Liver (tissue), 3 donors: ENCODE measurements around the gene KCNC4.

Source experiments
- TAF1 ChIP-seq: conservative IDR thresholded peaks from 2 replicates; pipeline ENCODE4 v1.6.1; 2016; ENCODE audit warnings: antibody characterized with exemption, mild to moderate bottlenecking
- TF ChIP-seq, protein P1 (sequence below): fragments of 150-350 bp; IDR thresholded peaks from 2 replicates; pipeline ENCODE4 v1.5.1; 2017; ENCODE audit warnings: improper control_type of control experiment, low read depth, low read length; ENCODE audit not compliant: missing input control
- donor health status: healthy.
- donor health status: healthy.

DNA sequence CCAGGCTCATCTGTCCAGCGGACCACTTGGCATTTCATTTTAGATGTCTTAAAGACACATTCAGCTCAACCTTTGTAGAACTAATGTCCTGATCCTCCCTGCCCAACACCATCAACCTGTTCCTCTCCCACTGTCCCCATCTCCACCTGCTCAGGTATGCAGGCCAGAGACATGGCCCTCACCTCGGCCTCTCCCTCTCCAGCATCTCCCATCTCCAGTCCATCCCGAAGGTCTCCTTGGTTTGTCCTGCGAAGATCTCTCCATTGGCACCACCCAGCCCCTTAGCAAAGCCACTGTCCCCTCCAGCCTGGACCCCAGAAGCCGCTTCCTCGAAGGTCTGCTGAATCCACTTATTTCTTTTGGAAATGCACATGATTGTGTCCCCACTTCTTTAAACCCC, 20.9 kb upstream of the KCNC4 start:
- TF ChIP-seq, protein P1, sequence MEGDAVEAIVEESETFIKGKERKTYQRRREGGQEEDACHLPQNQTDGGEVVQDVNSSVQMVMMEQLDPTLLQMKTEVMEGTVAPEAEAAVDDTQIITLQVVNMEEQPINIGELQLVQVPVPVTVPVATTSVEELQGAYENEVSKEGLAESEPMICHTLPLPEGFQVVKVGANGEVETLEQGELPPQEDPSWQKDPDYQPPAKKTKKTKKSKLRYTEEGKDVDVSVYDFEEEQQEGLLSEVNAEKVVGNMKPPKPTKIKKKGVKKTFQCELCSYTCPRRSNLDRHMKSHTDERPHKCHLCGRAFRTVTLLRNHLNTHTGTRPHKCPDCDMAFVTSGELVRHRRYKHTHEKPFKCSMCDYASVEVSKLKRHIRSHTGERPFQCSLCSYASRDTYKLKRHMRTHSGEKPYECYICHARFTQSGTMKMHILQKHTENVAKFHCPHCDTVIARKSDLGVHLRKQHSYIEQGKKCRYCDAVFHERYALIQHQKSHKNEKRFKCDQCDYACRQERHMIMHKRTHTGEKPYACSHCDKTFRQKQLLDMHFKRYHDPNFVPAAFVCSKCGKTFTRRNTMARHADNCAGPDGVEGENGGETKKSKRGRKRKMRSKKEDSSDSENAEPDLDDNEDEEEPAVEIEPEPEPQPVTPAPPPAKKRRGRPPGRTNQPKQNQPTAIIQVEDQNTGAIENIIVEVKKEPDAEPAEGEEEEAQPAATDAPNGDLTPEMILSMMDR = no peak
- TF ChIP-seq TAF1 = no peak
